ENCODE results near the gene FAAH2.

GRCh38 chrX:57528670-57529255 lies 242.3 kb downstream of the FAAH2 start:
- TF ChIP-seq CTCF (IDR thresholded peaks at IDR 0.05) (peak; percentile 65), GABPA (IDR thresholded peaks at IDR 0.05; ENCODE audit: low read depth) (no peak), IRF3 (IDR thresholded peaks at IDR 0.05; ENCODE audit: low read depth, low read length) (no peak), USF1 (IDR thresholded peaks at IDR 0.05; ENCODE audit: borderline replicate concordance, low read depth) (no peak)
